ENCODE measurements around the gene GPR152. TPM values are rescaled to one million over a fixed set of nuclear protein-coding genes. Genes with fewer than 3 reads are reported as not detected.

Gene GPR152
- total RNA-seq, 1 donor from 2014 or later: not detected

- H3K27me3 Mint-ChIP-seq (ENCODE audit: low read depth, unreplicated experiment): no peaks in the 10 kb centered on the region
- peaks cover 15% of the 10 kb centered on the region for H3K79me2 ChIP-seq (ENCODE audit: insufficient read depth, low read length)
- DNase-seq (ENCODE audit: low read depth) (no peak), FAIRE-seq (no peak)
- peaks cover 20% of the 10 kb centered on the region for H4K20me1 ChIP-seq (ENCODE audit: insufficient read depth, low read length)
- TF ChIP-seq EZH2 (IDR thresholded peaks at IDR 0.05; ENCODE audit: insufficient read depth, low read length): no peak
- TF ChIP-seq, protein P1, sequence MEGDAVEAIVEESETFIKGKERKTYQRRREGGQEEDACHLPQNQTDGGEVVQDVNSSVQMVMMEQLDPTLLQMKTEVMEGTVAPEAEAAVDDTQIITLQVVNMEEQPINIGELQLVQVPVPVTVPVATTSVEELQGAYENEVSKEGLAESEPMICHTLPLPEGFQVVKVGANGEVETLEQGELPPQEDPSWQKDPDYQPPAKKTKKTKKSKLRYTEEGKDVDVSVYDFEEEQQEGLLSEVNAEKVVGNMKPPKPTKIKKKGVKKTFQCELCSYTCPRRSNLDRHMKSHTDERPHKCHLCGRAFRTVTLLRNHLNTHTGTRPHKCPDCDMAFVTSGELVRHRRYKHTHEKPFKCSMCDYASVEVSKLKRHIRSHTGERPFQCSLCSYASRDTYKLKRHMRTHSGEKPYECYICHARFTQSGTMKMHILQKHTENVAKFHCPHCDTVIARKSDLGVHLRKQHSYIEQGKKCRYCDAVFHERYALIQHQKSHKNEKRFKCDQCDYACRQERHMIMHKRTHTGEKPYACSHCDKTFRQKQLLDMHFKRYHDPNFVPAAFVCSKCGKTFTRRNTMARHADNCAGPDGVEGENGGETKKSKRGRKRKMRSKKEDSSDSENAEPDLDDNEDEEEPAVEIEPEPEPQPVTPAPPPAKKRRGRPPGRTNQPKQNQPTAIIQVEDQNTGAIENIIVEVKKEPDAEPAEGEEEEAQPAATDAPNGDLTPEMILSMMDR (IDR thresholded peaks at IDR 0.05; ENCODE audit: insufficient read depth, low read depth, low read length): no peak
- H3K9ac ChIP-seq (ENCODE audit: low read length): no peak overlapping the region
- H3K27ac ChIP-seq (ENCODE audit: low read depth, low read length): no peak overlapping the region
- H3K36me3 Mint-ChIP-seq (ENCODE audit: low read depth, unreplicated experiment): peaks cover 1% of the 10 kb centered on the region
- H3K27me3 ChIP-seq (ENCODE audit: insufficient read depth, low read length): no peaks in the 10 kb centered on the region
- no peak overlapping the region for H3K4me2 ChIP-seq (ENCODE audit: low read length)
- H3K4me1 ChIP-seq (ENCODE audit: insufficient read depth, low read length): peaks cover 22% of the 10 kb centered on the region
- H3K36me3 ChIP-seq (ENCODE audit: insufficient read depth, low read length): peaks cover 2% of the 10 kb centered on the region
- no peak overlapping the region for H3K4me3 ChIP-seq (ENCODE audit: insufficient read depth, low read depth, low read length)
- H3K9me3 ChIP-seq (ENCODE audit: insufficient read depth, low read depth, low read length): no peaks in the 10 kb centered on the region
- H3K4me1 Mint-ChIP-seq (ENCODE audit: low read depth, unreplicated experiment): peaks cover 11% of the 10 kb centered on the region
- no peak overlapping the region for H3K27ac Mint-ChIP-seq (ENCODE audit: unreplicated experiment)
- H3K4me3 Mint-ChIP-seq (ENCODE audit: unreplicated experiment): no peak overlapping the region
- H3K9me3 Mint-ChIP-seq (ENCODE audit: unreplicated experiment): no peaks in the 10 kb centered on the region
- no peak overlapping the region for H2AFZ ChIP-seq (ENCODE audit: low read depth, low read length)
Observed at GRCh38 chr11:67438158-67438902, 14.2 kb downstream of the GPR152 start.

DNA sequence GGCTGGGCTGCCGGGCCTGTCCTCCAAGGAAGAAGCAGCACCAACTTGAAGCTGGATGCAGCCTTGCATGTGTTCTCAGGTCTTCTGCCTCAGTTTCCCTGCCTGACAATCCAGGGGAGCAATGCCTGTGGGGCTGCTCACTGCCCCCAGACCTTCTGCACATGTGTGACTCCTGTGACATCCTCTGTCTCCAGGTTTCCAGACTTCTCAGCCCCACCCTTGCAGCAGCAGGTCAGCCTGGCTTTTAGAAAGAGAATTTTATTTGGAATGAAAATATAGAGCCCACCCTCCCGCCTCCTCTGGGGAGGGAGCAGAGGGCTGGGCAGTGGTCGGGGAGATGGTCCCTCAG lies 14.7 kb downstream of the GPR152 start:
- Histone ChIP-seq H3K9me3 (ENCODE audit: insufficient read depth, low read depth, low read length) (no peaks in the 10 kb centered on the region), H3K79me2 (ENCODE audit: insufficient read depth, low read length) (peaks cover 12% of the 10 kb centered on the region), H3K27ac (ENCODE audit: low read depth, low read length) (no peak overlapping the region), H2AFZ (ENCODE audit: low read depth, low read length) (no peak overlapping the region), H3K4me1 (ENCODE audit: insufficient read depth, low read length) (peaks cover 20% of the 10 kb centered on the region), H3K27me3 (ENCODE audit: insufficient read depth, low read length) (no peaks in the 10 kb centered on the region), H3K9ac (ENCODE audit: low read length) (no peak overlapping the region), H4K20me1 (ENCODE audit: insufficient read depth, low read length) (peaks cover 19% of the 10 kb centered on the region), H3K4me2 (ENCODE audit: low read length) (no peak overlapping the region), H3K36me3 (ENCODE audit: insufficient read depth, low read length) (peaks cover 2% of the 10 kb centered on the region), H3K4me3 (ENCODE audit: insufficient read depth, low read depth, low read length) (no peak overlapping the region)
- H3K27me3 Mint-ChIP-seq (ENCODE audit: low read depth, unreplicated experiment): no peaks in the 10 kb centered on the region
- H3K4me3 Mint-ChIP-seq (ENCODE audit: unreplicated experiment): no peak overlapping the region
- FAIRE-seq: no peak
- H3K9me3 Mint-ChIP-seq (ENCODE audit: unreplicated experiment): no peaks in the 10 kb centered on the region
- H3K27ac Mint-ChIP-seq (ENCODE audit: unreplicated experiment): no peak overlapping the region
- peaks cover 1% of the 10 kb centered on the region for H3K36me3 Mint-ChIP-seq (ENCODE audit: low read depth, unreplicated experiment)
- no peak for TF ChIP-seq EZH2 (IDR thresholded peaks at IDR 0.05; ENCODE audit: insufficient read depth, low read length)
- TF ChIP-seq, protein P1 (IDR thresholded peaks at IDR 0.05; ENCODE audit: insufficient read depth, low read depth, low read length): no peak
- peaks cover 11% of the 10 kb centered on the region for H3K4me1 Mint-ChIP-seq (ENCODE audit: low read depth, unreplicated experiment)
- no peak for DNase-seq (ENCODE audit: low read depth)
